Osteocyte (in vitro differentiated cells): Measurements from ENCODE around the gene CYB5R3. TPM values are rescaled to one million over a fixed set of nuclear protein-coding genes. Genes with fewer than 3 reads are reported as not detected.

Experiments
- DNase-seq: peaks from one replicate; pipeline ENCODE4 v3.0.0; 2021; ENCODE audit warnings: mixed read lengths; ENCODE audit not compliant: unreplicated experiment; ENCODE audit errors: extremely low spot score
- H3K27ac Mint-ChIP-seq: one replicate; pipeline ENCODE4 v1.8.0; 2021; ENCODE audit warnings: mild to moderate bottlenecking, mixed read lengths; ENCODE audit not compliant: unreplicated experiment
- H3K27me3 Mint-ChIP-seq: one replicate; pipeline ENCODE4 v1.8.0; 2021; ENCODE audit warnings: mixed read lengths; ENCODE audit not compliant: unreplicated experiment
- H3K36me3 Mint-ChIP-seq: one replicate; pipeline ENCODE4 v1.8.0; 2021; ENCODE audit warnings: mixed read lengths; ENCODE audit not compliant: unreplicated experiment
- H3K4me1 Mint-ChIP-seq: one replicate; pipeline ENCODE4 v1.8.0; 2021; ENCODE audit warnings: mixed read lengths; ENCODE audit not compliant: unreplicated experiment
- H3K4me3 Mint-ChIP-seq: one replicate; pipeline ENCODE4 v1.8.0; 2021; ENCODE audit warnings: mild to moderate bottlenecking, moderate library complexity, mixed read lengths; ENCODE audit not compliant: unreplicated experiment
- H3K9me3 Mint-ChIP-seq: one replicate; pipeline ENCODE4 v1.8.0; 2021; ENCODE audit warnings: mixed read lengths; ENCODE audit not compliant: unreplicated experiment
- total RNA-seq: library from RNA; stranded (reverse); gene quantifications from 2 replicates; pipeline ENCODE4 v1.2.1, GENCODE V29; 2021
- TF ChIP-seq, protein P1 (sequence below): fragments of 200-600 bp; sonication (generic); IDR thresholded peaks from 2 replicates; pipeline ENCODE4 v1.5.0; 2021; ENCODE audit warnings: antibody characterized with exemption, mild to moderate bottlenecking, moderate library complexity

The CYB5R3 gene
- total RNA-seq, 1 donor from 2014 or later: 408 TPM

DNA sequence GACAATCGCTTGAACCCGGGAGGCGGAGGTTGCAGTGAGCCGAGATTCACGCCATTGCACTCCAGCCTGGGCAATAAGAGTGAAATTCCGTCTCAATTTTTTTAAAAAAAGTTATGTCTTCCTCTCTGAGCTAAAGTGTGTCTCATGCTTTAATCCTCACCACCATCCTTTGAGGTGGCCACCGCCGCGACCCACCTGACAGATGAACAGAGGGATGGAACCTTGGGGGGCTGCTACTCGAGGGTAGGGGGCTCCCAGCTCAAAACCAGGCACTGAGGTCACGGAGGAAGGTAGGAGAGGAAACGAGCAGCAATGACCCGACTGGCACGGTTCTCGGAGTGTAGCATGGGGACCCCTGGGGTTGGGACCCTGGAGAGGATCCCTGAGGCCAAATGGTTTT is 23.8 kb downstream of the CYB5R3 start:
- DNase-seq: no peak
- Mint-ChIP-seq H3K4me3 (no peak overlapping the region), H3K36me3 (peaks cover 26% of the 10 kb centered on the region), H3K27ac (peak overlapping the region; percentile 35), H3K9me3 (no peaks in the 10 kb centered on the region), H3K4me1 (peaks cover 45% of the 10 kb centered on the region), H3K27me3 (no peaks in the 10 kb centered on the region)
- TF ChIP-seq, protein P1, sequence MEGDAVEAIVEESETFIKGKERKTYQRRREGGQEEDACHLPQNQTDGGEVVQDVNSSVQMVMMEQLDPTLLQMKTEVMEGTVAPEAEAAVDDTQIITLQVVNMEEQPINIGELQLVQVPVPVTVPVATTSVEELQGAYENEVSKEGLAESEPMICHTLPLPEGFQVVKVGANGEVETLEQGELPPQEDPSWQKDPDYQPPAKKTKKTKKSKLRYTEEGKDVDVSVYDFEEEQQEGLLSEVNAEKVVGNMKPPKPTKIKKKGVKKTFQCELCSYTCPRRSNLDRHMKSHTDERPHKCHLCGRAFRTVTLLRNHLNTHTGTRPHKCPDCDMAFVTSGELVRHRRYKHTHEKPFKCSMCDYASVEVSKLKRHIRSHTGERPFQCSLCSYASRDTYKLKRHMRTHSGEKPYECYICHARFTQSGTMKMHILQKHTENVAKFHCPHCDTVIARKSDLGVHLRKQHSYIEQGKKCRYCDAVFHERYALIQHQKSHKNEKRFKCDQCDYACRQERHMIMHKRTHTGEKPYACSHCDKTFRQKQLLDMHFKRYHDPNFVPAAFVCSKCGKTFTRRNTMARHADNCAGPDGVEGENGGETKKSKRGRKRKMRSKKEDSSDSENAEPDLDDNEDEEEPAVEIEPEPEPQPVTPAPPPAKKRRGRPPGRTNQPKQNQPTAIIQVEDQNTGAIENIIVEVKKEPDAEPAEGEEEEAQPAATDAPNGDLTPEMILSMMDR: no peak

DNA sequence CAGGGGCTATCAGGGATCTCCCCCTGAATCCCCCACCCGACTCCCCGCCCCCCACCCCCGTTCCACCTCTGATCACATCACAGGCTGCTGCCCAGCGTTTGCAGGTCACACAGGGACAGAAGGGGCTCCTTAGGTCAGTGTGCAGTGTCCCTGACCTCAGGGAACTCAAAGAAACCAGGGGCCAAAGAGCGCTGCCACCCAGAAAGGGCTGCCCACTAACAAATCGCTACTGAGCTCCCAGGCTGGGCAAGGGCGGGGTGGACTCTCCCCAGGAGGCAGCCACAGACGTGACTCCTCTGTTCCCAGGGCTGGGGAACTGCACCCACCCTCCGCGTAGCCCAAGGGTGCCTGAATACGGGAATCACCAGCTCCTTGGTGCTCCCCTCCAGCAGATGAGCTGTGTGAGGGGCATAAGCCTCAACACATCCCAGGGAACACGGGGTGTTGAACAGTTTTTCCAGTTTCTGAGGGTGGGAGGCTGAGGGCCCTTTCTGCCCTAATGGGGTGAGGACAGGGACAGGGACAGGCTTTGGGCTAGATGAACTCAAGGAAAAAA is 24.6 kb downstream of the CYB5R3 start:
- Mint-ChIP-seq H3K27ac (peak overlapping the region; percentile 50), H3K27me3 (no peaks in the 10 kb centered on the region), H3K4me1 (peaks cover 47% of the 10 kb centered on the region), H3K4me3 (no peak overlapping the region), H3K9me3 (no peaks in the 10 kb centered on the region), H3K36me3 (peaks cover 26% of the 10 kb centered on the region)
- DNase-seq: no peak
- TF ChIP-seq, protein P1: no peak

DNA sequence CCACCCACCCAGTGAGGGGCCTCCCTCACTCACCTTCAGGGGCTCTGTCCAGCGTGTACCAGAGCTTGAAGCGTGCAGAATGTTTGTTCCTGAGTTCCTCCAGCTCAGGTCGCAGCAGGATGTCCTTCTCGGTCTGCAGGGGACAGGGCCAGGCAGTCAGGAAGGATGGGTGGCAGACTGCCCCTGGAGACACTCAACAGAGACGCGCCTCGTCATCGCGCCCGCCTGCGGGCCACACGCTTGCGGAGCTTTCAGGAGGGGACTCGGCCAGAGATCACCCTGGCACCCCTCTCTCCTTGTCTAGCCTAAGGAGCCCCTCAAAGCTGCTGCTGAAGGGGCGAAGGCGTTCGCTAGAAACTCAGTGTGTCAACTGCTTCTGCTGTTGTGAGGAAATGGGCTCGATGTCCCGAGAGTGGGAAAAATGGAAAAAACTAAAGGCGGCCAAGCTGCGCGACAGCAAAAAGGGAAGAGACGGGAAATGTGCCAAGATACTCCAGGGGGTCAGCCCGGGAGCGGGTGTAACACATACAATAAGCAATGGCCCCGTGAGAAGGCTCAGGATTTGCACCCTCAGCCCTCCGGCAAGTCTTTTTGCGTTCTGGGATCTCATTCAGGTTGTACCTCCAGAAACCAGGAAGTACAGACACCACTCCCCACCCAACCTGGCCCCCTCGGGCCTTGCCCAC is 25.3 kb downstream of the CYB5R3 start:
- TF ChIP-seq, protein P1: no peak

DNA sequence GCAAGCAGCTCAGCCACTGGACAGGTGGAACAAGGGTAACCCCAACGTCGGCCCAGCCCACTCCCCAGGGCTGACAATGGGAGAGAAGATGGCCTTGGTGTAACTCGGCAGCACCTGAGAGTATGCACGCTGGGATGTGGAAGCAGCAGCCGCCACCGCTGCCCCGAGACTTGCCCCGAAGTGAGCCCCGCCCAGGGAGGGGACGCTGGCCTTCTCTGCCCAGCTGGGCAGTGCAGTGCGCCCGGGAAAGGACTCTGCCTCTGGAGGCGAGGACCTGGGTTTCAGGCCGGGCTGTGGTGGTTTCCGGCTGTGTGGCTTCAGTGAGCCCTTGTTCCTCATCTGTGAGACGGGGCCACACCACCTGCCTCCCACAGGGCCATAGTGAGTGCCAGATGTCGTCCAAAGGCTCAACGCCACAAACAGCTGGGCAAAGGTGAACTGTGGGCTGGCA is 25.9 kb downstream of the CYB5R3 start:
- H3K4me3 Mint-ChIP-seq: no peak overlapping the region
- no peaks in the 10 kb centered on the region for H3K27me3 Mint-ChIP-seq
- peaks cover 22% of the 10 kb centered on the region for H3K36me3 Mint-ChIP-seq
- peaks cover 49% of the 10 kb centered on the region for H3K4me1 Mint-ChIP-seq
- H3K27ac Mint-ChIP-seq: peak overlapping the region; percentile 81
- TF ChIP-seq, protein P1: no peak
- no peaks in the 10 kb centered on the region for H3K9me3 Mint-ChIP-seq
- DNase-seq: no peak

More for the DNA sequence above, 25.3 kb downstream of the CYB5R3 start:
- Mint-ChIP-seq H3K9me3 (no peaks in the 10 kb centered on the region), H3K36me3 (peaks cover 24% of the 10 kb centered on the region), H3K4me3 (no peak overlapping the region), H3K27me3 (no peaks in the 10 kb centered on the region), H3K4me1 (peaks cover 47% of the 10 kb centered on the region), H3K27ac (peak overlapping the region; percentile 81)
- no peak for DNase-seq

DNA sequence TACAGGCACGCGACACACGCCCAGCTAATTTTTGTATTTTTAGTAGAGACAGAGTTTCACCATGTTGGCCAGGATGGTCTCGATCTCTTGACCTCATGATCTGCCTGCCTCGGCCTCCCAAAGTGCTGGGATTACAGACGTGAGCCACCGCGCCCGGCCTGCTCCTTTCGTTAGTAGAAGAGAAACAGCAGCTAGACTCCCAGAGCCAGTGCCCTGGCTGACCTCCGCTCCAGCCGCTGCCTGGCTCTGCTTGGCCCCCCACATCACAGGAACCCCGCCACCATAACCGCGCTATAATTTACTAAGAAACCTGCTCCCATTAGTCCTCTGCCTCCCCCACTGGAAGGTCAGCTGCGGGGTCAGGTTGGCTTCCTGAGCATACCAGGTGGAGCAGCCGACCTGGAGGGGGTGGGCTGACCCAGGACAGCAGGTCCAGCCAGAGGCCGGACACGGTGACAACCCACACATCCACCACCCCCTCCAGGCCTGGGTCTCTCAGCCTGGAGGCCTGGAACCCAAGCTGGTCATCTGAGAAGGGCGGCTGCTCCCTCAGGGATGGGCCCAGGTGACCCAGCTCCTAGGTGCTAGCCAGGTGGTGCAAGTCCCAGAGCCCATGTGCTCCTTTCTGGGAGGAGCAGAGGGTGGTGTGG is 27.0 kb downstream of the CYB5R3 start:
- TF ChIP-seq, protein P1: no peak
- no peaks in the 10 kb centered on the region for H3K27me3 Mint-ChIP-seq
- peak overlapping the region; percentile 91 for H3K27ac Mint-ChIP-seq
- DNase-seq: no peak
- H3K9me3 Mint-ChIP-seq: no peaks in the 10 kb centered on the region
- peaks cover 59% of the 10 kb centered on the region for H3K4me1 Mint-ChIP-seq
- H3K4me3 Mint-ChIP-seq: no peak overlapping the region
- H3K36me3 Mint-ChIP-seq: peaks cover 19% of the 10 kb centered on the region
